ENCODE results near the gene ARMC7.

The ARMC7 gene

GRCh38 chr17:75152922-75153779, 43.4 kb downstream of the ARMC7 start:
- no peak for DNase-seq

GRCh38 chr17:75153780-75154194, 44.0 kb downstream of the ARMC7 start:
- no peaks in the 10 kb centered on the region for H3K9me2 ChIP-seq (replicated peaks; ENCODE audit: insufficient read depth, low read length)
- peaks cover 51% of the 10 kb centered on the region for H3K79me2 ChIP-seq (ENCODE audit: low read length)
- peak overlapping the region; percentile 64 for H3K9ac ChIP-seq (ENCODE audit: low read length)
- no peaks in the 10 kb centered on the region for H3K36me3 ChIP-seq (replicated peaks; ENCODE audit: insufficient read depth, low read length)
- no peak for DNase-seq
- peak overlapping the region; percentile 75 for H3K4me2 ChIP-seq (ENCODE audit: low read depth, low read length)
- H4K20me1 ChIP-seq (ENCODE audit: insufficient read depth, low read length) = no peaks in the 10 kb centered on the region
- H3K4me3 ChIP-seq (ENCODE audit: low read length) = peak overlapping the region; percentile 82
- H3K27ac ChIP-seq (ENCODE audit: low read length) = no peak overlapping the region
- no peaks in the 10 kb centered on the region for H3F3A ChIP-seq (ENCODE audit: insufficient read depth, low read length)
- peak overlapping the region; percentile 55 for H2AFZ ChIP-seq (ENCODE audit: low read length)
- peaks cover 15% of the 10 kb centered on the region for H3K4me1 ChIP-seq (ENCODE audit: low read length)
- no peaks in the 10 kb centered on the region for H3K9me3 ChIP-seq (replicated peaks; ENCODE audit: insufficient read depth, low read length)
- H3K27me3 ChIP-seq (replicated peaks; ENCODE audit: insufficient read depth, low read length) = no peaks in the 10 kb centered on the region
- TF ChIP-seq CTCF (IDR thresholded peaks at IDR 0.05; ENCODE audit: low read length) (no peak), EZH2 (optimal IDR thresholded peaks at IDR 0.05; ENCODE audit: low read depth, low read length) (no peak), EZH2phosphoT487 (IDR thresholded peaks at IDR 0.05; ENCODE audit: low read length) (no peak)

More at GRCh38 chr17:75152922-75153779, 43.4 kb downstream of the ARMC7 start:
- Histone ChIP-seq H3F3A (ENCODE audit: insufficient read depth, low read length) (no peaks in the 10 kb centered on the region), H4K20me1 (ENCODE audit: insufficient read depth, low read length) (no peaks in the 10 kb centered on the region), H3K4me1 (ENCODE audit: low read length) (peaks cover 15% of the 10 kb centered on the region), H3K36me3 (replicated peaks; ENCODE audit: insufficient read depth, low read length) (no peaks in the 10 kb centered on the region), H3K79me2 (ENCODE audit: low read length) (peaks cover 57% of the 10 kb centered on the region), H3K9me3 (replicated peaks; ENCODE audit: insufficient read depth, low read length) (no peaks in the 10 kb centered on the region), H3K9ac (ENCODE audit: low read length) (peak overlapping the region; percentile 64), H3K27ac (ENCODE audit: low read length) (no peak overlapping the region), H2AFZ (ENCODE audit: low read length) (peak overlapping the region; percentile 55; the same call in 1 of the 2 replicates), H3K9me2 (replicated peaks; ENCODE audit: insufficient read depth, low read length) (no peaks in the 10 kb centered on the region), H3K27me3 (replicated peaks; ENCODE audit: insufficient read depth, low read length) (no peaks in the 10 kb centered on the region), H3K4me3 (ENCODE audit: low read length) (peak overlapping the region; percentile 82), H3K4me2 (ENCODE audit: low read depth, low read length) (peak overlapping the region; percentile 75)
- no peak for TF ChIP-seq EZH2phosphoT487 (IDR thresholded peaks at IDR 0.05; ENCODE audit: low read length)
- no peak for TF ChIP-seq CTCF (IDR thresholded peaks at IDR 0.05; ENCODE audit: low read length)
- TF ChIP-seq EZH2 (optimal IDR thresholded peaks at IDR 0.05; ENCODE audit: low read depth, low read length) = no peak

- Histone ChIP-seq H3K9me2 (replicated peaks; ENCODE audit: insufficient read depth, low read length) (no peaks in the 10 kb centered on the region), H3K27ac (ENCODE audit: low read length) (peak within 1 kb of the TSS; percentile 36; the same call in 1 of the 2 replicates), H3K4me2 (ENCODE audit: low read depth, low read length) (peak within 1 kb of the TSS; percentile 75), H4K20me1 (ENCODE audit: insufficient read depth, low read length) (no peaks in the 10 kb centered on the region), H3K9me3 (replicated peaks; ENCODE audit: insufficient read depth, low read length) (no peaks in the 10 kb centered on the region), H3K79me2 (ENCODE audit: low read length) (peaks cover 45% of the 10 kb centered on the region), H3F3A (ENCODE audit: insufficient read depth, low read length) (peaks cover 3% of the 10 kb centered on the region; the same call in 1 of the 2 replicates), H3K27me3 (replicated peaks; ENCODE audit: insufficient read depth, low read length) (no peaks in the 10 kb centered on the region), H3K4me3 (ENCODE audit: low read length) (peak within 1 kb of the TSS; percentile 82), H2AFZ (ENCODE audit: low read length) (peak within 1 kb of the TSS; percentile 55), H3K4me1 (ENCODE audit: low read length) (peaks cover 15% of the 10 kb centered on the region), H3K9ac (ENCODE audit: low read length) (peak within 1 kb of the TSS; percentile 64), H3K36me3 (replicated peaks; ENCODE audit: insufficient read depth, low read length) (no peaks in the 10 kb centered on the region)
- peak; percentile 99 for DNase-seq
- TF ChIP-seq EZH2phosphoT487 (IDR thresholded peaks at IDR 0.05; ENCODE audit: low read length) = no peak
- TF ChIP-seq CTCF (IDR thresholded peaks at IDR 0.05; ENCODE audit: low read length) = no peak
- no peak for TF ChIP-seq EZH2 (optimal IDR thresholded peaks at IDR 0.05; ENCODE audit: low read depth, low read length)
Observed at GRCh38 chr17:75154195-75155106, 44.7 kb downstream of the ARMC7 start, which contains the start of gene JPT1. JPT1 (minus strand) TSS chr17:75154512; CDS start chr17:75154397, 115 bp downstream.
